ENCODE data around the gene CHRNE.
"Not testable (repeated sequence)": the region's sequence is repeated elsewhere in the genome, so short reads cannot be mapped to it uniquely, and the experiment has no call there.

Gene CHRNE

DNA sequence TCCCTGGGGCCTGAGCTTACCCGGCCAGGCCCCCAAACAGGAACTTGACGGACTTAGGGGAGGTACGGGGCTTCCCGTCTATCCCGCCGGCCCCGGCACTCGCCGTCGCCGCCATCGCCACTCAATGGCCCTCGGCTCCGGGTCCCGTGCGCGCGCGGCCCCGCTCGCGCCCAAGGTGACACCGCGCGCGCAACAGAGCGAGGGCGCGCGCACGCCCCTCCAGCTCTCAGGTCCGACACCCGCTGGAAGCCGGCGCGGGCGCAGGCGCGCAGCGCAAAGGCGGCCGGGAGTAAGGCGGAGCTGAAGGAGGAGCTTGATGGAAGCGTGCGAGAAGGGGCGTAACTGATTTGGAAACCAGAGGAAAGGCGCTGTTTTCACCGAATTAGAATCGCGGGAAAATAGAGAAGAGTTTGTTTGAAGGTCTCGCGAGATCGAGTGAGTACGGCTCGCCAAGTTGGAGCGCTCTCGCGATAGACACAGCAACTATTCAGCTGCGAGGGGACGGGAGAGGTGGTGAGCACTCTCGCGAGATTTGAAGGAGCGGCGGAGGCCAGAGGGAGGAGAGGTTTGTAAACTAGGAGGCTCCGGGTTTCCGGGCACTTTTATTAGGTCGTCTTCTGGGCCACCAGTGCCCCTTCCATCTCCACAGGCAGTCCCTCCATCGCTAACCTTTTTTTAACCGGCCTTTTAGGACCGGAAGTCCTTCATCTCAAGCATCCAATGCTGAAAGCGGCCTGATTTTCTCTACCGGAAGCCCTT is 37.1 kb upstream of the CHRNE start, which contains the start of the genes RNF167 and SLC25A11:
Gene RNF167 (plus strand): TSS at position 473 of the 759 bp plus-strand sequence. CDS start 642 bp downstream, outside the sequence.
Gene SLC25A11 (minus strand): TSS at position 251 of the 759 bp plus-strand sequence. CDS start 136 bp downstream, at position 115.
- DNase-seq = peak; percentile 93 to 99 (median 96)

DNA sequence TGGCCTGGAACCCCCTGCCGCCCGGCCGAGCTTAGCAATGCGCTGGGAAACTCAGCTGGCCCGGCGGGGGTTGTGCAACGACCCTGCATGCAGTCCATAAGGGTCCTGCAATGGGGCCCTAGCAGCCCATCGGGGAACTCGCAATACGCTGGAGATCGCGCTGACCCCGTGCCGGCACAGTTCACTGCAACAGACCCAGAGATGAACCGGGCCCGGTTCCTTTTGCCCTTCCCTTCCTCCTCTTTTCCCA is 36.6 kb upstream of the CHRNE start:
- no peak for DNase-seq

DNA sequence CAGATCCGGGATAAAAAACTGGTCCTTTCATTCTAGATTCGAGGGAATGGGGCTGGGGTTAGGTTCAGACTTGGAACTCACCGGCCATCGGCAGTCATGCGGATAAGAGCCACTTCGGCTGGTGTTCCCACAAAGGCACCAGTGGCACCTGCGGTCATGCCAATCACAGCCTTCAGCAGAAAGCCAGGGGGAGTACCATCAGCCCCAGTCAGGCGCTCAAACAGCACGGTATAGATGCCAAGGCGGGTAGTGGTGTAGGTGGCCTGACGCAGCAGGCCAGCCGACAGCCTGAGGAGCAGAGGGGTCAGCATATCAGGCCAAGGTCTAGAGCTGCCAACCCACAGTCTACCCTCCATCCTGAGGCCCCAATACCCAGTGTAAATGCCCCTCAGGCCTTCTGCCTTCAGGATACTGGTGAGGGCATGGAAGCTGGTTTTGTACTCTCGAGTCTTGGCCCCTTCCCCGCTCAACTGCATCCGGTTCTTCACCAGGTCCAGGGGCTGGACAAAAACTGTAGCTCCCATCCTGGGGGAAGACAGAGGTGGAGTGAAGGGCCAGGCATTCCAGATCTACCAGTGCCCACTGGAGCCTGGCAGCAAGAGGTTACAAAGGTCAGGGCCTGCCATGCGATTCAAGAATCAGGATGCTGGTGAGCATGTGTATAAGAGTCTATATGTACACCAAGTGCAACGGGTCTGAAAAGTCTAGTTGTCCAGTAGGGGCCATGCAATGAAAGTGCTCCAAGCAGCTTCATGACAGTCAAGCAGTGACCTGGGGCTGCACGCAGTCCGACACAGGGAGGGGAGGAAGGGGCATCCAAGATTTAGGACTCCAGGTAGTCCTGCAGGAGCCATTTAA is 36.0 kb upstream of the CHRNE start:
- no peak for DNase-seq

DNA sequence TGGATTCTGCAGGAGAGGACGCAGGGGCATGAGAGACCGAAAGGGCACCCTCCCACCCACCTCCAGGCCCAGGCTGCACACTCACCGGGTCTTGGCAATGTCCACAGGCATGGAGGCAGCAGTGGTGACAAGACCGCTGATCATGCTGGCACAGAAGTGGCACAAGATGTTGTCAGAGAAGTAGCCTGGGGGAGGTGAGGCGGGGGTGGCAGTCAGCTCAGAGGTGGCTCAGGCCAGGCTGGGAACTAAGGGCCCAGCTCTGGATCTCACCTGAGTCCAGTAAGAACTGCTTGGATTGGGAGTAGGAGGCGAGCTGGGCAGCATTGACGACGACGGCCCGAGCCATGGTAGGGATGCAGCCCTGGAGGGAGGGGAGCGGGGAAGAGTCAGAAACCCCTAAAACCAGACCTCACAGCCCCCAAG is 35.2 kb upstream of the CHRNE start:
- no peak for DNase-seq

DNA sequence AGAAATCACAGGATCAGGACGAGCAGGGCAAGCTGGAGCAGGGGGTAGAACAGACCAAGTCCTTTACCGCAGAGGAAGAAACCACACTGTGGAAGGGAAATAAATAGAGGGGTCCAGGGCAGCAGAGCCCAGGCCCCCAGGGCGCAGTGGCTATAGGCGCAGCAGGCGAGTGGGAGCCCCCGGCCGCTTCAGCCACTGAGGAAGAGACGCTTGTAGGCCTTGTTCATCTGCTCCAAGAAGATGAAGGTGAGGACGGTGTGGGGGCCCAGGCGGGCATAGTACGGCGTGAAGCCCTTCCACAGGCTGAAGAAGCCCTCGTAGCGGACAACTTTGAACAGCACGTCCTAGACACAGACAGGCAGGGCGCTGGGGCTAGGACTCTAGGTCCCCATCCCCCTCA is 34.7 kb upstream of the CHRNE start:
- no peak for DNase-seq

DNA sequence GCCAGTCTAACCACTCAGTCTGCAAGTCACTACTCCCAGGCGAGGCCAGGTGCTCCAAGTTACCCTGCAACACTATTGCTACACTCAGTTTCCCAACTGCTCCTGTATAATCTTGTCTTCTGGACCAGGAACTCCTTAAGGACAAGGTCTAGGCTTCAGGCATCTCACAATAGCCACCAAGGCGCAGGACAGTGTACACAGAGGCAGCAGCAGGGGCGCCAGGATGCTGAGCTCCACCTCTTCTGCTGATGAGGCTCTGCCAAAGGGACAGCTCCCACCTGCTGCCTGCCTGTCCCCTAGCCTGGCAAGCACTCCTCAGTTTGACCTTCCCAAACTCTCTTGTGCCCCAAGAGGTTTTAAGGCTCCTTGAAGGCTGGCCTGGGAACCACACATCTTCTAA is 33.5 kb upstream of the CHRNE start:
- no peak for DNase-seq

DNA sequence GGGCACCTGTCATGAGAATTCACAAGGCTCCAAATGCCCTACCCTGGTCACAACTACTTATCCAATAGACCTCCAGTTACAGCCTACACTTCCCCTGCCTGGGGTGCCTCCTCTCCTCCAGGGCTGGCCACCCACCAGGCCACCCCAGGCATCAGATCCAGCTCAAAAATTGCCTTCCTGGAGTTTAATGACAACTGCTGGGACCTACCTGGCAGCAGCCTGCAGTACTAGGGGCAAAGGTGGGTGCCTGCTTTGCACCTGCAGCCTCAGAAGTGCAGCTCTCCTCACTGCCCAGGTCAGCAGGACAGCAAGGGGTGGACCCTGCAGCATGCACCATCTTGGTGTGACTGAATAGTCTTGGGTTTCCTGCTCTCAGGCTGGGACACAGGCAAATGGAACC is 32.8 kb upstream of the CHRNE start:
- no peak for DNase-seq

DNA sequence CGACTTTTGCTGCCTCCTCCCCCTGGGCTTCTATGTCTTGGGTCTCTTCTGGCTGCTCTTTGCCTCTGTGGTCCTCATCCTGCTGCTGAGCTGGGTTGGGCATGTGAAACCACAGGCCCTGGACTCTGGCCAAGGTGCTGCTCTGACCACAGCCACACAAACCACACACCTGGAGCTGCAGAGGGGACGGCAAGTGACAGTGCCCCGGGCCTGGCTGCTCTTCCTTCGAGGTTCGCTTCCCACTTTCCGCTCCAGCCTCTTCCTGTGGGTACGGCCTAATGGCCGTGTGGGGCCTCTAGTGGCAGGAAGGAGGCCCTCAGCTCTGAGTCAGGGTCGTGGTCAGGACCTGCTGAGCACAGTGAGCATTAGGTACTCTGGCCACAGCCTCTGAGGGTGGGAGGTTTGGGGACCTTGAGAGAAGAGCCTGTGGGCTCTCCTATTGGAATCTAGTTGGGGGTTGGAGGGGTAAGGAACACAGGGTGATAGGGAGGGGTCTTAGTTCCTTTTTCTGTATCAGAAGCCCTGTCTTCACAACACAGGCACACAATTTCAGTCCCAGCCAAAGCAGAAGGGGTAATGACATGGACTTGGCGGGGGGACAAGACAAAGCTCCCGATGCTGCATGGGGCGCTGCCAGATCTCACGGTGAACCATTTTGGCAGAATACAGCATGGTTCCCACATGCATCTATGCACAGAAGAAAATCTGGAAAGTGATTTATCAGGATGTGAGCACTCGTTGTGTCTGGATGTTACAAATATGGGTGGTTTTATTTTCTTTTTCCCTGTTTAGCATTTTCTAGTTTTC is 31.5 kb upstream of the CHRNE start:
- DNase-seq = no peak

DNA sequence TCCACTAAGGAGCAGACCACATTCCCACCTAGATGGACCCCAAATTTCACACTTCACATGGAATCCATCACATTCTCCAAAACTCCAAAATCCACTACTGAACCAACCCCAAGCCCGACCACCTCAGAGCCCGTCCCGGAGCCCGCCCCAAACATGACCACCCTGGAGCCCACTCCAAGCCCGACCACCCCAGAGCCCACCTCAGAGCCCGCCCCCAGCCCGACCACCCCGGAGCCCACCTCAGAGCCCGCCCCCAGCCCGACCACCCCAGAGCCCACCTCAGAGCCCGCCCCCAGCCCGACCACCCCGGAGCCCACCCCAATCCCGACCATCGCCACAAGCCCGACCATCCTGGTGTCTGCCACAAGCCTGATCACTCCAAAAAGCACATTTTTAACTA is 30.7 kb upstream of the CHRNE start:
- no peak for DNase-seq

DNA sequence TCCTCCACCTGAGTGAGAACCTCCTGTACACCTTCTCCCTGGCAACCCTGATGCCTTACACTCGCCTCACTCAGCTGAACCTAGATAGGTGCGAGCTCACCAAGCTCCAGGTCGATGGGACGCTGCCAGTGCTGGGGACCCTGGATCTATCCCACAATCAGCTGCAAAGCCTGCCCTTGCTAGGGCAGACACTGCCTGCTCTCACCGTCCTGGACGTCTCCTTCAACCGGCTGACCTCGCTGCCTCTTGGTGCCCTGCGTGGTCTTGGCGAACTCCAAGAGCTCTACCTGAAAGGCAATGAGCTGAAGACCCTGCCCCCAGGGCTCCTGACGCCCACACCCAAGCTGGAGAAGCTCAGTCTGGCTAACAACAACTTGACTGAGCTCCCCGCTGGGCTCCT is 29.9 kb upstream of the CHRNE start:
- no peak for DNase-seq

DNA sequence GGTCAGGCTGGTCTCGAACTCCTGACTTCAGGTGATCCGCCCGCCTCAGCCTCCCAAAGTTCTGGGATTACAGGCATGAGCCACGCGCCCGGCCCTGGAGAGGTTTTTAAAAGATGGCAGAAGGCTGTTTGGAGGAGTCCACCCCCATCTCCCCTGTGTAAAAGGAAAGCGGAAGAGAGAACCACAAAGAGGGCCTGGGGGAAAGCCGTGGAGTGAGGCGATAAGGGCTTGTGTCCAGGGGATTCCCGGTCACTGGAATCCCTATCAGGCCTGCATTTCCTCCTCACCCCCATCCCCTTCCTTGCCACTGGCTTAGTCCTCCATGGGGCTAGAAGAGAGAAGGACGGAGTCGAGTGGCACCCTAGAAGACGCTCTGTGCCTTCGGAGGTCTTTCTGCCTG is 29.1 kb upstream of the CHRNE start, which contains the start of gene GP1BA:
Gene GP1BA (plus strand): TSS at position 315 of the 400 bp plus-strand sequence. CDS start 328 bp downstream, outside the sequence.
- DNase-seq = no peak

DNA sequence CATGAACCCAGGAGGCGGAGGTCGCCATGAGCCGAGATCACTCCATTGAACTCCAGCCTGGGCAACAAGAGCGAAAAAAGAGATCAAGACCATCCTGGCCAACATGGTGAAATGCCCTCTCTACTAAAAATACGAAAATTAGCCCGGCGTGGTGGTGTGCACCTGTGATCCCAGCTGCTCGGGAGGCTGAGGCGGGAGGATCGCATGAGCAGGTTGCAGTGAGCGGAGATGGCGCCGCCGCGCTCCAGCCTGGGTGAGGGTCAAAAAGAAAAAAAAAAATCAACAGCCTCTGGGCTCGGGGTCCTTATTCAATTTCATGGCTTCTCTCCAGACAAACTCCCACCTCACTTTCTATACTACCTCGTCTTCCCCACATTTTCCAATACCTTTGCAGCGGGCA is 26.0 kb upstream of the CHRNE start:
- no peak for DNase-seq

DNA sequence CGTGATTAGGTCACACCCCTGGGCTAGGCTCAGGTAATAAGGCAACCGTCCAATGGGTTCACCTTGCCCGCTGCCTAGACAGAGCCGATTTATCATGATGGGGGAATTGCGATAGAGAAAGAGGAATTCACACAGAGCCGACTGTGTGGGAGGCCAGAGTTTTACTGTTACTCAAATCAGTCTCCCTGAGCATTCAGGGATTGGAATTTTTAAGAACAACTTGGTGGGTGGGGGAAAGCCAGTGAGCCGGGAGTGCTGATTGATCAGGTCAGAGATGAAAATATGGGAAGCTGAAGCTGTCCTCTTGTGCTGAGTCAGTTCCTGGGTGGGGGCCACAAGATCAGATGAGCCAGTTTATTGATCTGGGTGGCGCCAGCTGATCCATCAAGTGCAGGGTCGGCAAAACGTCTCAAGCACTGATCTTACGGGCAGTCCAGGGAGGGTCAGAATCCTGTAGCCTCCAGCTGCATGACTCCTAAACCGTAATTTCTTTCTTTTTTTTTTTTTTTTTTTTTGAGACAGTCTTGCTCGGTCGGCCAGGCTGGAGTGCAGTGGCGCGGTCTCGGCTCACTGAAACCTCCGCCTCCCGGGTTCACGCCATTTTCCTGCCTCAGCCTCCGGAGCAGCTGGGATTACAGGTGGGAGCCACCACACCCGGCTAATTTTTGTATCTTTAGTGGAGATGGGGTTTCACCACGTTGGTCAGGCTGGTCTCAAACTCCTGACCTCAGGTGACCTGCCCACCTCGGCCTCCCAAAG is 23.9 kb upstream of the CHRNE start:
- not testable (repeated sequence) for DNase-seq

DNA sequence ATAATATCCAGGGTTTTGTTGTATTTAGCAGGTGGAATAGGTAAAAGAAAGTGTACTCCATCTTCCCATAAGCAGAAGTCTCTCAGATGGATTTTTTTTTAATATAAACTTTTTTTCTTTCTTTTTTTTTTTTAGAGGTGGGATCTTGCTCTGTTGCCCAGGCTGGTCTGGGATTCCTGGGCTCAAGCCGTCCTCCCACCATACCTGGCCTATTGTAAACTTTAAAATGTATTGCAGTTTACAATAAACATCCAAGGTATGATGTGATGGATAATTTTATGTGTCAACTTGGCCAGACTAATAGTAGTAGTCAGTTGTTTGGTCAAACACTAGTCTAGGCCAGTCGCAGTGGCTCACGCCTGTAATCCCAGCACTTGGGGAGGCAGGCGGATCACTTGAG is 18.4 kb upstream of the CHRNE start:
- DNase-seq = no peak

DNA sequence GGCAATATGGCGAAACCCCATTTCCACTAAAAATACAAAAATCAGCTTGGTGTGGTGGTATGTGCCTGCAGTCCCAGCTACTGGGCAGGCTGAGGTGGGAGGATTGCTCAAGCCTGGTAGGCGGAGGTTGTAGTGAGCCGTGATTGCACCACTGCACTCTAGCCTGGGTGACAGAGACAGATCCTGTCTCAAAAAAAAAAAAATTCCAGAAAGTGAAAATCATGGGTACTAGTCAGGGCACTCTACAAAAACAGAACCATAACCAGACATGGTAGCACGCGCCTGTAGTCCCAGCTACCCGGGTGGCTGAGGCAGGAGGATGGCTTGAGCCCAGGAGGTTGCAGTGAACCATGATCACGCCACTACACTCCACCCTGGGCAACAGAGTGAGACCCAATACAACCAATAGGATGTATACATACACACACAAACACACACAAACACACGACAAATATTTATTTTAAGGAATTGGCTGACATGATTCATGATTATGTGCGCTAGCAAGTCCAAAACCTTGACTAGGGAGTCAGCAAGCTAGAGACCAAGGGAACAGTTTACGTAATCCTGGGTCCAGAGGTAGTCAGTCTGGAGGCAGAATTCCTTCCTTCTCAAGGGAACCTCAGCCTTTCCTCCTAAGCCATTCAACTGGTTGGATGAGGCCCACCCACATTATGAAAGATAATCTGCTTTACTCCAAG is 17.6 kb upstream of the CHRNE start:
- DNase-seq = no peak

DNA sequence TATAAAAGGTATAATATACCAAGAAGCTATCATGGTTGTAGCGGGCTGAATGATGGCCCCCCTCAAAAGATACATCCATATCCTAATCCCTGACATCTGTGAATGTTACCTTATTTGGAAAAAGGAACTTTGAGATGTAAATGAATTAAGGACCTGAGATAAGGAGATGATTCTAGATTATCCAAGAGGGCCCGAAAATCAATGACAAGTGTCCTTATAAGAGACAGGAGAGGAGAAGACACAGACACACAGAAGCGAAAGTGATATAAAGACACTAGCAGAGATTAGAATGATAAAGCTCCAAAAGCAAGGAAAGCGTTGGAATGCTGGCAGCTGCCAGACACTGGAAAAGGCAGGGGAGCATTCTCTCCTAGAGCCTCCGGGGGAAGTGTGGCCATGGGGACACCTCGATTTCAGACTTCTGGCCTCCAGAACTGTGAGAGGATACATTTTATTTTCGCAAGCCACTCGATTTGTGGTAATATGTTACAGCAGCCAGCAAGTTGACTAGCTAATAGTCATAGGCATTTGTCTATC is 16.7 kb upstream of the CHRNE start:
- DNase-seq = no peak

DNA sequence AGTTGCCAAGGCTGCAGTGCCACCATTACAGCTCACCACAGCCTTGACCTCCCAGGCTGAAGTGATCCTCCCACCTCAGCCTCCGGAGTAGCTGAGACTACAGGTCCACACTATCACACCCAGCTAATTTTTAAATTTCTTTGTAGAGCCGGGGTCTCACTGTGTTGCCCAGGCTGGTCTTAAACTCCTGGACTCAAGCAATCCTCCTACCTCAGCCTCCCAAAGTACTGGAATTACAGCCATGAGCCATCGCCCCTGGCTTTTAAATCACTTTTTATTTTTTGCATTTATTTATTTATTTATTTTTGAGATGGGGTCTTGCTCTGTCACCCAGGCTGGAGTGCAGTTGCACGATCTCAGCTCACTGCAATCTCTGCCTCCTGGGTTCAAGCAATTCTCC is 11.7 kb upstream of the CHRNE start:
- not testable (repeated sequence) for DNase-seq

DNA sequence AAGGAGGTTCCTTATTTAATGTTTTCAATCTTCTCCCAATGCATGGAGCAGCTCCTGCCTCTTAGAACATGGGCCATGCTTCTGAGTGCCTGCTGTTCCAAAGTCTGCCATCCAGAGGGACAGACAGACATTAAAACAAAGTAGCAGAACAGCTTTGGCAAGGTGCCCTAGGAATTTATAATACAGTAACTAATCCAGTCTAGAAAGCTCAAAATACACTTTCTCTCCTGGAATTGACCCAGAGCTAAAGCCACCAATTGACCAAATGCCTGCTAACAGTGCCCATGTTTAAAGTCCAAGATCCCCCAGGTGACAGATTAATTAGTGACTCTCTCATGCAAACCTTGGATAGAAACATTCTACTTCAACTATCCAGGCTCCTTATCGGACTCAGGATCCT is 11.1 kb upstream of the CHRNE start:
- DNase-seq = no peak

DNA sequence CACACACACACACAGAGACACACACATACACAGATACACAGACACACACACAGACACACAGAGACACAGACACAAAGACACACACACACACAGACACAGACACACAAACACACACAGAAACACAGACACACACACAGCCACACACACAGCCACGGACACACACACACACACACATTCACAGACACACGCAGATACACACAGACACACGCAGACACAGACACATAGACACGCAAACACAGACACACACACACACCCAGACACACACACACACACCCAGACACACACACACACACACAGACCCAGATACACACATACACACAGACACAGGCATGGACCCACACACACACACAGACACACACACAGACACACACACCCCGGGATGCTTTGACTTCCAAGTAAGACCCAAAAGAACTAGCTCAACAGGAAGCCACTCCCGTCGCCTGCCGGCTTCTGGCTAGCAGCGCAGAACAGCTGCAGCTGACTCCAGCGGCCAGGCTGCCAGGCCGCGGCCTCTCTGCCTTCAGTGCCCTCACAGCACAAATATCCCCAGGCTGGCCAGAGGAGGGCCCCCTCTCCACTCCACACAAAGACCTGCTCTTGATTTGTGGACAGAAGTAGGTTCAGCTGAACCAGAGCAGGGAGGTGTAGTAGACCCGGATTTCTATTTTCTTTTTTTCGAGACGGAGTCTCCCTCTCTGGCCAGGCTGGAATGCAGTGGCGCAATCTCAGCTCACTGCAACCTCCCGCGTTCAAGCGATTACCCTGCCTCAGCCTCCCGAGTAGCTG is 6.0 kb upstream of the CHRNE start:
- DNase-seq = peak; percentile 46 to 76 (median 57)

DNA sequence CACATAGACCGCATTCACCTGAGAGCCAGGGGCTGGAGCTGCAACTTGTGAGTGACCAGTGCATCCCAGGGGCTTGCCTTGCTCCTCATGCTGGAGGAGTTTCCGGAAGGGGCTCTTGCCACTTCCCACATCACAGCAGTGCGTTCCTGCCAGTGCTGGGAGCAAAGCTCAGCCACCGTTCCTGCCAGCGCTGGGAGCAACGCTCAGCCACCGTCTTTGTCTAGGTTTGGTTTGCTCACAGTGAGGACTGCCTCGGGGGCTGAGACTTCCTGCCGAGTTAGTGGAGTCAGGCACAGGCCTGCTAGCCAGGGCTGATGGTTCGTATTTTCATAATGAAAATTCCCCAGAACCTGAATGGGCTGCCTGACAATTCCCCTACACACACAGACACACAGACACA is 5.4 kb upstream of the CHRNE start:
- DNase-seq = peak in 1 of 6 experiments; percentile 24

DNA sequence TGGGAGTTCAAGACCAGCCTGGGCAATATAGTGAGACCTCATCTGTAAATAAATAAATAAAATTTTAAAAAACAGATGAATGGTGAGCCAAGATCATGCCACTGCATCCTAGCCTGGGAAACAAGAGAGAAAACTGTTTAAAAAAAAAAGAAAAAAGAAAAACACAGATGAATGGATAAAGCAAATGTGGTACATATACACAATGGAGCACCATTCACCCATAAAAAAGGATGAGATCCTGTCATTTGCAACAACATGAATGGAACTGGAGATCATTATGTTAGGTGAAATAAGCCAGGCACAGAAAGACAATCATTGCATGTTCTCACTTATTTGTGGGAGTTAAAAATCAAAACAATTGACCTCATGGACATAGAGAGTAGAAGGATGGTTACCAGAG is 3.7 kb upstream of the CHRNE start:
- not testable (repeated sequence) for DNase-seq

Measured in stimulated activated naive CD4-positive, alpha-beta T cell (primary cell).